HG02852 (cell line): ENCODE results near the gene DCLRE1A.
"Not testable (repeated sequence)": the region's sequence is repeated elsewhere in the genome, so short reads cannot be mapped to it uniquely, and the experiment has no call there.

Experiments
- ATAC-seq: cut with Tn5 transposase; IDR thresholded peaks from one replicate; pipeline ENCODE4 v1.9.1; 2021; ENCODE audit warnings: mild to moderate bottlenecking, moderate library complexity; ENCODE audit not compliant: unreplicated experiment

DCLRE1A gene

GRCh38 chr10:113858541-113858940, 4.7 kb upstream of the DCLRE1A start:
- no peak for ATAC-seq

- no peak for ATAC-seq
Measured at GRCh38 chr10:113857210-113857609, 3.3 kb upstream of the DCLRE1A start.

- no peak for ATAC-seq
Measured at GRCh38 chr10:113856563-113856962, 2.7 kb upstream of the DCLRE1A start.

GRCh38 chr10:113854761-113855588, 1.1 kb upstream of the DCLRE1A start:
- ATAC-seq, result peak; percentile 33

GRCh38 chr10:113853578-113854012, 287 bp downstream of the DCLRE1A start:
- no peak for ATAC-seq

GRCh38 chr10:113849946-113850345, 3.9 kb downstream of the DCLRE1A start:
- no peak for ATAC-seq

GRCh38 chr10:113849140-113849803, 4.6 kb downstream of the DCLRE1A start:
- no peak for ATAC-seq

- no peak for ATAC-seq
Measured at GRCh38 chr10:113846036-113846435, 7.8 kb downstream of the DCLRE1A start.

GRCh38 chr10:113843972-113844485, 9.9 kb downstream of the DCLRE1A start:
- no peak for ATAC-seq

GRCh38 chr10:113842171-113842570, 11.7 kb downstream of the DCLRE1A start:
- ATAC-seq, result no peak

GRCh38 chr10:113828567-113828966, 25.3 kb downstream of the DCLRE1A start:
- ATAC-seq, result not testable (repeated sequence)

GRCh38 chr10:113825791-113826190, 28.1 kb downstream of the DCLRE1A start:
- no peak for ATAC-seq

- ATAC-seq, result no peak
Measured at GRCh38 chr10:113823389-113823788, 30.5 kb downstream of the DCLRE1A start.

GRCh38 chr10:113822174-113822573, 31.7 kb downstream of the DCLRE1A start:
- ATAC-seq, result no peak

GRCh38 chr10:113821306-113821705, 32.6 kb downstream of the DCLRE1A start:
- not testable (repeated sequence) for ATAC-seq

GRCh38 chr10:113820507-113820906, 33.4 kb downstream of the DCLRE1A start:
- no peak for ATAC-seq

GRCh38 chr10:113819989-113820388, 33.9 kb downstream of the DCLRE1A start:
- ATAC-seq, result no peak

GRCh38 chr10:113814700-113815099, 39.2 kb downstream of the DCLRE1A start:
- ATAC-seq, result not testable (repeated sequence)

GRCh38 chr10:113808168-113808567, 45.7 kb downstream of the DCLRE1A start:
- ATAC-seq, result peak; percentile 64

- no peak for ATAC-seq
Measured at GRCh38 chr10:113806503-113806902, 47.4 kb downstream of the DCLRE1A start.

GRCh38 chr10:113802997-113803396, 50.9 kb downstream of the DCLRE1A start:
- no peak for ATAC-seq

GRCh38 chr10:113801569-113801968, 52.3 kb downstream of the DCLRE1A start:
- no peak for ATAC-seq
